Panc1 (cell line): ENCODE data around the gene AHNAK. TPM values are rescaled to one million over a fixed set of nuclear protein-coding genes. Genes with fewer than 3 reads are reported as not detected.
A peak's percentile ranks its signal among the peaks of the same experiment; 100 is the strongest.
"Not testable (repeated sequence)": the region's sequence is repeated elsewhere in the genome, so short reads cannot be mapped to it uniquely, and the experiment has no call there.

ENCODE experiments used
- ATAC-seq: fragments of 200-7000 bp; cut with Tn5 transposase; 2 replicates; pipeline ENCODE4 v1.9.1; 2020; ENCODE audit warnings: mild to moderate bottlenecking, moderate library complexity
- BruUV-seq: library from RNA; stranded (reverse); fragments of 400-500 nt; replicated peaks from 2 replicates; lab custom pipeline; 2021; lab: Mats Ljungman, UMichigan
- CTCF ChIA-PET: fragments of 300-600 bp; sonication (Branson Sonifier 250); formaldehyde crosslinking; loops from one replicate; lab custom pipeline; 2022; ENCODE audit warnings: antibody characterized with exemption; lab: Charles Lee
- POLR2A ChIA-PET: fragments of 300-600 bp; sonication (Branson Sonifier 250); formaldehyde crosslinking; loops from one replicate; lab custom pipeline; 2022; ENCODE audit warnings: antibody characterized with exemption; lab: Charles Lee
- DNase-seq: peaks from one replicate; pipeline ENCODE4 v3.0.0-alpha.2; 2010; ENCODE audit warnings: low read depth, low spot score
- H3K27ac ChIP-seq: 2 replicates; pipeline ENCODE4 v1.5.1; 2011; ENCODE audit warnings: mild to moderate bottlenecking, low read length, inconsistent platforms
- H3K27me3 ChIP-seq: fragments of 200-500 bp; sonication (Bioruptor generic); 2 replicates; pipeline ENCODE4 v1.6.0; 2014; ENCODE audit warnings: low read length, inconsistent platforms; ENCODE audit not compliant: control insufficient read depth, insufficient read depth
- H3K36me3 ChIP-seq: fragments of 200-500 bp; sonication (Bioruptor generic); 2 replicates; pipeline ENCODE4 v1.5.1; 2014; ENCODE audit warnings: inconsistent platforms, mild to moderate bottlenecking, low read length, moderate library complexity; ENCODE audit not compliant: control insufficient read depth, insufficient read depth
- H3K4me1 ChIP-seq: 2 replicates; pipeline ENCODE4 v1.5.1; 2011; ENCODE audit warnings: inconsistent platforms, mild to moderate bottlenecking, low read length, moderate library complexity; ENCODE audit not compliant: control insufficient read depth, insufficient read depth
- H3K4me3 ChIP-seq, 2 experiments: 2 replicates each; pipeline ENCODE4 v1.5.1; 2011 to 2012; ENCODE audit warnings: low read depth in 2 of 2, low read length in 2 of 2, mild to moderate bottlenecking in 2 of 2, inconsistent platforms in 1 of 2, moderate library complexity in 1 of 2
- H3K9me3 ChIP-seq: fragments of 200-500 bp; sonication (Bioruptor generic); 2 replicates; pipeline ENCODE4 v1.5.1; 2014; ENCODE audit warnings: low read depth, mild to moderate bottlenecking, inconsistent platforms, low read length, moderate library complexity; ENCODE audit not compliant: control insufficient read depth, insufficient read depth
- POLR2AphosphoS5 ChIP-seq: IDR thresholded peaks from 2 replicates; pipeline ENCODE4 v1.6.1; 2012; ENCODE audit warnings: mild to moderate bottlenecking, low read depth, low read length, moderate library complexity
- SIN3A ChIP-seq: IDR thresholded peaks from 2 replicates; pipeline ENCODE4 v1.6.1; 2012; ENCODE audit warnings: low read depth, mild to moderate bottlenecking, low read length, moderate library complexity, borderline replicate concordance; ENCODE audit not compliant: insufficient read depth
- TCF7L2 ChIP-seq: IDR thresholded peaks from 2 replicates; pipeline ENCODE4 v1.6.1; 2011; ENCODE audit warnings: mild to moderate bottlenecking, low read depth, low read length, inconsistent platforms
- in situ Hi-C: cut with HindIII; loops from 2 replicates; pipeline ENCODE4 v1.10.0; 2016; ENCODE audit warnings: low sequenced_read_pairs, low pct_unique_long_range_greater_than_20kb
- intact Hi-C: fragments of 100-400 bp; cut with micrococcal nuclease; formaldehyde crosslinking; loops from one replicate; pipeline ENCODE4 v1.10.0; 2022; ENCODE audit not compliant: unreplicated experiment
- total RNA-seq: library from RNA; stranded (reverse); gene quantifications from one replicate; pipeline ENCODE4 v1.2.1, GENCODE V29; 2021; ENCODE audit not compliant: unreplicated experiment
- TF ChIP-seq, protein P1 (sequence below): fragments of 450-650 bp; IDR thresholded peaks from 2 replicates; pipeline ENCODE4 v1.5.1; 2017; ENCODE audit warnings: mild to moderate bottlenecking
- TF ChIP-seq, protein P2 (sequence below), 2 experiments: IDR thresholded peaks; 2 replicates each; pipeline ENCODE4 v1.6.1; 2011 to 2012; ENCODE audit warnings: low read depth in 2 of 2, control low read depth in 1 of 2, low read length in 1 of 2, mild to moderate bottlenecking in 1 of 2, moderate library complexity in 1 of 2; ENCODE audit not compliant: insufficient read depth in 1 of 2

The AHNAK gene
- total RNA-seq, 1 experiment from 2014 or later, result 844 TPM

DNA sequence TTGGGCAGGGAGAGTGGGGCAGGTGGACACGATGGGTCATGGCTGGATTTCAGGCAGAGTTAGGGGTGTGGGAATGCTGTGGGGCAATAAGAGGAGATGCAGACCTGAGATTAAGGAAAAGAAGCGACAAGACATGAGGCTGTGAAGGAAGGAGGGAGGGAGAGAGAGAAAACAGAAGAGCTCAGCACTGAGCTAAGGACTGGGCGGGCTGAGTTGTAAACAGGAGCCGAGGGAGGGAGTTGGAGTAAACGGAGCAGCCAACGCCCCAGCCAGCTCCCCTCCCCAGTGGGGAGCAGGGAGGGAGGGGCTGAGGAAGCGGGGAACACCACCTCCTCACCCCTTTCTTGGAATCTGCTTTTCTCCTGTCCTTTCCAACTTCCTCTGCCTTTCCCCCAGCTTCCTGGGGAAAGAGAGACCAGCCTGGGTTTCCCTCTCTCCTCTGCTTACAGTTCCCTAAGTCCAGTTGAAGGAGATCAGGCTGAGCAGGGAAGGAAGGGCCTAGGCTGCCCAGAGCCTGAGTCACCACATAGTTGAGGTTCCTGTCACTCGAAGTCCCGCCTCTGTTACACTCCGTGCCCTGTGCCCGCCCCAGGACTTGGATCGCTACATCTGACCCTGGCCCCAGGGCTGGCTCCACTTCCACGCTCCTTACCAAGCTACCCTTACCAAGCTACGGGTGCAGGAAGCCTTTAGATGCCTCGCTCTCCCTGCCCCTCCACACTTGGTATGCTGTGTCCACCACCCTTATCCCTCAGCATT, 6.7 kb upstream of the AHNAK start:
- H3K36me3 ChIP-seq, result no peaks in the 10 kb centered on the region; the same call in 1 of the 2 replicates
- in situ Hi-C loops, result no loop called here
- TF ChIP-seq SIN3A, result no peak; the same call in 1 of the 2 replicates
- peak; percentile 30; the same call in 1 of the 2 replicates for TF ChIP-seq TCF7L2
- TF ChIP-seq, protein P1, sequence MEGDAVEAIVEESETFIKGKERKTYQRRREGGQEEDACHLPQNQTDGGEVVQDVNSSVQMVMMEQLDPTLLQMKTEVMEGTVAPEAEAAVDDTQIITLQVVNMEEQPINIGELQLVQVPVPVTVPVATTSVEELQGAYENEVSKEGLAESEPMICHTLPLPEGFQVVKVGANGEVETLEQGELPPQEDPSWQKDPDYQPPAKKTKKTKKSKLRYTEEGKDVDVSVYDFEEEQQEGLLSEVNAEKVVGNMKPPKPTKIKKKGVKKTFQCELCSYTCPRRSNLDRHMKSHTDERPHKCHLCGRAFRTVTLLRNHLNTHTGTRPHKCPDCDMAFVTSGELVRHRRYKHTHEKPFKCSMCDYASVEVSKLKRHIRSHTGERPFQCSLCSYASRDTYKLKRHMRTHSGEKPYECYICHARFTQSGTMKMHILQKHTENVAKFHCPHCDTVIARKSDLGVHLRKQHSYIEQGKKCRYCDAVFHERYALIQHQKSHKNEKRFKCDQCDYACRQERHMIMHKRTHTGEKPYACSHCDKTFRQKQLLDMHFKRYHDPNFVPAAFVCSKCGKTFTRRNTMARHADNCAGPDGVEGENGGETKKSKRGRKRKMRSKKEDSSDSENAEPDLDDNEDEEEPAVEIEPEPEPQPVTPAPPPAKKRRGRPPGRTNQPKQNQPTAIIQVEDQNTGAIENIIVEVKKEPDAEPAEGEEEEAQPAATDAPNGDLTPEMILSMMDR, result no peak
- TF ChIP-seq, protein P2, sequence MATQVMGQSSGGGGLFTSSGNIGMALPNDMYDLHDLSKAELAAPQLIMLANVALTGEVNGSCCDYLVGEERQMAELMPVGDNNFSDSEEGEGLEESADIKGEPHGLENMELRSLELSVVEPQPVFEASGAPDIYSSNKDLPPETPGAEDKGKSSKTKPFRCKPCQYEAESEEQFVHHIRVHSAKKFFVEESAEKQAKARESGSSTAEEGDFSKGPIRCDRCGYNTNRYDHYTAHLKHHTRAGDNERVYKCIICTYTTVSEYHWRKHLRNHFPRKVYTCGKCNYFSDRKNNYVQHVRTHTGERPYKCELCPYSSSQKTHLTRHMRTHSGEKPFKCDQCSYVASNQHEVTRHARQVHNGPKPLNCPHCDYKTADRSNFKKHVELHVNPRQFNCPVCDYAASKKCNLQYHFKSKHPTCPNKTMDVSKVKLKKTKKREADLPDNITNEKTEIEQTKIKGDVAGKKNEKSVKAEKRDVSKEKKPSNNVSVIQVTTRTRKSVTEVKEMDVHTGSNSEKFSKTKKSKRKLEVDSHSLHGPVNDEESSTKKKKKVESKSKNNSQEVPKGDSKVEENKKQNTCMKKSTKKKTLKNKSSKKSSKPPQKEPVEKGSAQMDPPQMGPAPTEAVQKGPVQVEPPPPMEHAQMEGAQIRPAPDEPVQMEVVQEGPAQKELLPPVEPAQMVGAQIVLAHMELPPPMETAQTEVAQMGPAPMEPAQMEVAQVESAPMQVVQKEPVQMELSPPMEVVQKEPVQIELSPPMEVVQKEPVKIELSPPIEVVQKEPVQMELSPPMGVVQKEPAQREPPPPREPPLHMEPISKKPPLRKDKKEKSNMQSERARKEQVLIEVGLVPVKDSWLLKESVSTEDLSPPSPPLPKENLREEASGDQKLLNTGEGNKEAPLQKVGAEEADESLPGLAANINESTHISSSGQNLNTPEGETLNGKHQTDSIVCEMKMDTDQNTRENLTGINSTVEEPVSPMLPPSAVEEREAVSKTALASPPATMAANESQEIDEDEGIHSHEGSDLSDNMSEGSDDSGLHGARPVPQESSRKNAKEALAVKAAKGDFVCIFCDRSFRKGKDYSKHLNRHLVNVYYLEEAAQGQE (IDR thresholded peaks at IDR 0.05; ENCODE audit: insufficient read depth in 1 of 2, low read depth in 2 of 2, low read length in 1 of 2), result no peak
- TF ChIP-seq POLR2AphosphoS5, result peak; percentile 74
- intact Hi-C loops, result no loop called here
- POLR2A ChIA-PET, result interaction anchor here (0.5 to 1.4 kb wide), 8 partner anchors 10 to 176 kb away, joined by 3 to 8 read pairs (median 4); no protein-coding TSS in a partner anchor
- no peaks in the 10 kb centered on the region for H3K9me3 ChIP-seq
- H3K27ac ChIP-seq, result peak overlapping the region; percentile 94
- ATAC-seq, result peak; percentile 83
- peaks cover 88% of the 10 kb centered on the region for H3K4me1 ChIP-seq
- peak; percentile 87 for DNase-seq
- peak overlapping the region; percentile 5 to 47; a peak in 3 of 4 replicates for H3K4me3 ChIP-seq
- no peaks in the 10 kb centered on the region for H3K27me3 ChIP-seq
- TSS peak; percentile 81 for BruUV-seq
- CTCF ChIA-PET, result interaction anchor here (1.0 to 2.3 kb wide), 2 partner anchors 10 to 159 kb away, joined by 3 to 13 read pairs; no protein-coding TSS in a partner anchor

DNA sequence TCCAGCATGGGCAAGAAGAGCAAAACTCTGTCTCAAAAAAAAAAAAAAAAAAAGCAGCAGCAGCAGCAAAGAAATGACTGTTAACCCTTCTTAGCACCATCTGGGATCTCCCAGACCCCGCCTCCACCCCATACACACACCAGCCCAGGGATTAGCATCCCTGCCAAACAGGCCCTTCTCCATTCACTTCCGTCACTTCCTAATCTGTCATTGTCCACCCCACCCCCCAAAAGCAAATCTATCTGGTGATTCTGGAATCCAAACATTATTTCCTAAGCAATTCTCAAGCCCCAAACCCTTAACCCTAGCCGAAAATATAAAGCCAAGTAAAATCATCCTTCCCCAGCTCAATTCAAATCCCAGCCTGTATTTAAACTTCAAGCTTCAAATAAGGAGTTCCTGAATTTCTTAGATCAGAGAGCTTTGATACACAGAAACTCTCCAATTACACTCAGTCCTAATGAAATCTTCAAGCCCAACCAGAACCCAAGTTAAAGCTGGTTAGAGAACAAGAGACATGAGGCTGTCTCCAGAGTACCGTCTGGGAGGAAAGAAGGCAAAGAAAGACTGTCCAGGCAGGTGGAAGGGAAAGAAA, 6.0 kb upstream of the AHNAK start:
- no peak for TF ChIP-seq POLR2AphosphoS5
- TF ChIP-seq, protein P2 (IDR thresholded peaks at IDR 0.05; ENCODE audit: insufficient read depth in 1 of 2, low read depth in 2 of 2, low read length in 1 of 2), result no peak
- no peak for TF ChIP-seq TCF7L2
- TF ChIP-seq, protein P1, result no peak
- no peak for TF ChIP-seq SIN3A
- no peaks in the 10 kb centered on the region; the same call in 1 of the 2 replicates for H3K36me3 ChIP-seq
- peak overlapping the region; percentile 5 to 47; a peak in 3 of 4 replicates for H3K4me3 ChIP-seq
- H3K9me3 ChIP-seq, result no peaks in the 10 kb centered on the region
- CTCF ChIA-PET, result interaction anchor here (1.0 to 2.3 kb wide), 2 partner anchors 10 to 158 kb away, joined by 3 to 13 read pairs; no protein-coding TSS in a partner anchor
- intact Hi-C loops (no loop called here), in situ Hi-C loops (no loop called here)
- peak overlapping the region; percentile 94 for H3K27ac ChIP-seq
- no TSS peak for BruUV-seq
- POLR2A ChIA-PET, result interaction anchor here (0.5 to 1.4 kb wide), 7 partner anchors 9 to 587 kb away, joined by 3 to 11 read pairs (median 4); no protein-coding TSS in a partner anchor
- H3K4me1 ChIP-seq, result peaks cover 85% of the 10 kb centered on the region
- no peaks in the 10 kb centered on the region for H3K27me3 ChIP-seq
- ATAC-seq (no peak), DNase-seq (no peak)

DNA sequence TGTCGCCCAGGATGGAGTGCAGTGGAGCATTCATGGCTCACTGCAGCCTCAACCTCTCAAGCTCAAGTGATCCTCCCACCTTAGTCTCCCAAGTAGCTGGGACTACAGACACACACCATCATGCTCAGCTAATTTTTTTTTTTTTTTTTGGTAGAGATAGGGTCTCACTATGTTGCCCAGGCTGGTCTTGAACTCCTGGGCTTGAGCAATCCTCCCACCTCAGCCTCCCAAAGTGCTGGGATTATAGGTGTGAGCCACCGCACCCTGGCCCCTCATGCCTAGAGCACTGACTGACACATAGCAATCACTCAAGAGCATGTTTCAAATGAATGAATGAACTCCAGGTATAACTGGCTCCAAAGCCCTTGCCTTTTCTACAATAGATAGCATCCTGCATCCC, 3.9 kb upstream of the AHNAK start:
- H3K4me3 ChIP-seq, H3K36me3 ChIP-seq, DNase-seq, H3K9me3 ChIP-seq, BruUV-seq, in situ Hi-C loops, intact Hi-C loops, CTCF ChIA-PET, H3K27me3 ChIP-seq, ATAC-seq: not testable (repeated sequence)
- Histone ChIP-seq H3K4me1 (peaks cover 64% of the 10 kb centered on the region), H3K27ac (peak overlapping the region; percentile 91)
- POLR2A ChIA-PET, result interaction anchor here (0.6 to 0.7 kb wide), 3 partner anchors 8 to 456 kb away, joined by 3 to 4 read pairs (median 4); no protein-coding TSS in a partner anchor
